IMR-90 (cell line): Measurements from ENCODE around the gene PROCA1. TPM values are rescaled to one million over a fixed set of nuclear protein-coding genes. Genes with fewer than 3 reads are reported as not detected.

Experiments
- ATAC-seq: fragments of 200-7000 bp; cut with Tn5 transposase; 2 replicates; pipeline ENCODE4 v1.9.1; 2020; ENCODE audit warnings: low read depth, mild to moderate bottlenecking, moderate library complexity
- BruUV-seq: library from RNA; stranded (reverse); fragments of 400-500 nt; replicated peaks from 2 replicates; lab custom pipeline; 2021; lab: Mats Ljungman, UMichigan
- CTCF ChIA-PET: fragments of 300-600 bp; formaldehyde crosslinking; extraction: SDS; loops from one replicate; lab custom pipeline; 2021; ENCODE audit warnings: antibody characterized with exemption; lab: Yijun Ruan, JAX
- POLR2A ChIA-PET: fragments of 300-600 bp; sonication (Branson Sonifier 250); formaldehyde crosslinking; loops from one replicate; lab custom pipeline; 2022; ENCODE audit warnings: antibody characterized with exemption; ENCODE audit not compliant: unreplicated experiment; lab: Charles Lee
- DNase-seq: peaks from one replicate; pipeline ENCODE4 v3.0.0; 2013
- H2AFZ ChIP-seq: replicated peaks from 2 replicates; pipeline ENCODE3; 2013; ENCODE audit warnings: low read length, mild to moderate bottlenecking; ENCODE audit not compliant: poor library complexity
- H2AK5ac ChIP-seq: 2 replicates; pipeline ENCODE4 v1.6.1; 2013; ENCODE audit warnings: low read depth, low read length, inconsistent platforms
- H2AK9ac ChIP-seq: replicated peaks from 2 replicates; pipeline ENCODE3; 2013; ENCODE audit warnings: mild to moderate bottlenecking, low read depth, low read length, moderate library complexity; ENCODE audit not compliant: poor library complexity
- H2BK120ac ChIP-seq: 2 replicates; pipeline ENCODE4 v1.6.1; 2013; ENCODE audit warnings: low read depth, low read length, inconsistent platforms
- H2BK15ac ChIP-seq: 3 replicates; pipeline ENCODE4 v1.6.1; 2013; ENCODE audit warnings: low read depth, low read length, inconsistent platforms
- H2BK20ac ChIP-seq: 2 replicates; pipeline ENCODE4 v1.6.1; 2013; ENCODE audit warnings: low read depth, mild to moderate bottlenecking, inconsistent platforms, low read length, moderate library complexity
- H2BK5ac ChIP-seq: 2 replicates; pipeline ENCODE4 v1.6.1; 2013; ENCODE audit warnings: mild to moderate bottlenecking, low read depth, low read length, inconsistent platforms; ENCODE audit not compliant: poor library complexity, severe bottlenecking
- H3K14ac ChIP-seq: replicated peaks from 2 replicates; pipeline ENCODE4 v1.6.1; 2013; ENCODE audit warnings: low read depth, low read length, inconsistent platforms
- H3K18ac ChIP-seq: 2 replicates; pipeline ENCODE4 v1.6.1; 2013; ENCODE audit warnings: low read depth, low read length, control low read depth
- H3K23ac ChIP-seq: 2 replicates; pipeline ENCODE4 v1.6.1; 2013; ENCODE audit warnings: low read depth, low read length, inconsistent platforms
- H3K27ac ChIP-seq: 2 replicates; pipeline ENCODE4 v1.5.1; 2013; ENCODE audit warnings: mild to moderate bottlenecking, control low read depth, low read length; ENCODE audit not compliant: insufficient read depth
- H3K27me3 ChIP-seq: 2 replicates; pipeline ENCODE4 v1.6.1; 2013; ENCODE audit warnings: low read length; ENCODE audit not compliant: control insufficient read depth, insufficient read depth
- H3K36me3 ChIP-seq: 2 replicates; pipeline ENCODE4 v1.6.1; 2013; ENCODE audit warnings: low read length, mixed read lengths; ENCODE audit not compliant: control insufficient read depth, insufficient read depth
- H3K4ac ChIP-seq: 2 replicates; pipeline ENCODE4 v1.6.1; 2013; ENCODE audit warnings: low read depth, low read length, inconsistent platforms
- H3K4me1 ChIP-seq: 2 replicates; pipeline ENCODE4 v1.6.1; 2013; ENCODE audit warnings: low read length, mixed read lengths; ENCODE audit not compliant: control insufficient read depth, insufficient read depth
- H3K4me2 ChIP-seq: 2 replicates; pipeline ENCODE4 v1.6.1; 2013; ENCODE audit warnings: low read depth, mild to moderate bottlenecking, control low read depth, low read length, moderate library complexity
- H3K4me3 ChIP-seq: 2 replicates; pipeline ENCODE4 v1.5.1; 2013; ENCODE audit warnings: low read depth, mild to moderate bottlenecking, control low read depth, low read length, moderate library complexity; ENCODE audit not compliant: insufficient read depth
- H3K56ac ChIP-seq: 2 replicates; pipeline ENCODE4 v1.6.1; 2013; ENCODE audit warnings: low read length, inconsistent platforms; ENCODE audit not compliant: insufficient read depth; ENCODE audit errors: extremely low read depth
- H3K79me1 ChIP-seq, 2 experiments: 2 replicates each; pipeline ENCODE4 v1.6.1; 2013; ENCODE audit warnings: low read length in 2 of 2, inconsistent platforms in 1 of 2, low read depth in 1 of 2
- H3K9ac ChIP-seq: 2 replicates; pipeline ENCODE4 v1.6.1; 2013; ENCODE audit warnings: low read depth, low read length, control low read depth
- H3K9me1 ChIP-seq: 2 replicates; pipeline ENCODE4 v1.6.1; 2013; ENCODE audit warnings: low read length, inconsistent platforms; ENCODE audit not compliant: insufficient read depth
- H3K9me3 ChIP-seq: 2 replicates; pipeline ENCODE4 v1.6.1; 2013; ENCODE audit warnings: low read length; ENCODE audit not compliant: control insufficient read depth, insufficient read depth
- H4K20me1 ChIP-seq: 2 replicates; pipeline ENCODE4 v1.6.1; 2013; ENCODE audit warnings: low read length, inconsistent platforms; ENCODE audit not compliant: insufficient read depth
- H4K5ac ChIP-seq: 2 replicates; pipeline ENCODE4 v1.6.1; 2013; ENCODE audit warnings: mild to moderate bottlenecking, low read depth, low read length, control low read depth
- H4K8ac ChIP-seq, 2 experiments: 2 replicates each; pipeline ENCODE4 v1.6.1; 2013; ENCODE audit warnings: low read depth in 2 of 2, low read length in 2 of 2, control low read depth in 1 of 2, inconsistent platforms in 1 of 2
- H4K91ac ChIP-seq: 2 replicates; pipeline ENCODE4 v1.6.1; 2013; ENCODE audit warnings: low read depth, low read length, inconsistent platforms; ENCODE audit not compliant: insufficient read depth
- CEBPB ChIP-seq: IDR thresholded peaks from 2 replicates; pipeline ENCODE4 v1.6.1; 2012; ENCODE audit warnings: low read depth, low read length, improper control_type of control experiment
- MAFK ChIP-seq: IDR thresholded peaks from 2 replicates; pipeline ENCODE4 v1.6.1; 2012; ENCODE audit warnings: low read depth, low read length, improper control_type of control experiment
- MXI1 ChIP-seq: IDR thresholded peaks from 2 replicates; pipeline ENCODE4 v1.6.1; 2012; ENCODE audit warnings: low read depth, mild to moderate bottlenecking, low read length, moderate library complexity, borderline replicate concordance
- POLR2A ChIP-seq: IDR thresholded peaks from 2 replicates; pipeline ENCODE4 v1.6.1; 2012; ENCODE audit warnings: mild to moderate bottlenecking, low read depth, low read length
- USF2 ChIP-seq: fragments of 150-350 bp; IDR thresholded peaks from 2 replicates; pipeline ENCODE4 v1.6.1; 2017; ENCODE audit warnings: mild to moderate bottlenecking, antibody characterized with exemption, low read length, low read depth
- WGBS, 2 experiments: methylation state at CpG; one replicate each; pipeline versions ENCODE4 v1.1.5 to v1.1.7; 2013; ENCODE audit warnings: missing lambda C conversion rate in 2 of 2; ENCODE audit not compliant: insufficient read length in 1 of 2; ENCODE audit errors: extremely low coverage in 2 of 2; 5-methylcytosine and 5-hydroxymethylcytosine counted together
- dilution Hi-C: fragments of 300-500 bp; cut with HindIII; formaldehyde crosslinking; loops from one replicate; pipeline ENCODE4 v1.14.3; 2018; ENCODE audit warnings: low sequenced_read_pairs; ENCODE audit not compliant: unreplicated experiment
- in situ Hi-C: fragments of 300-500 bp; cut with MboI; formaldehyde crosslinking; loops from 3 replicates; pipeline ENCODE4 v1.14.3; 2019; ENCODE audit warnings: low sequenced_read_pairs, inconsistent platforms, mixed read lengths
- intact Hi-C: fragments of 100-400 bp; cut with micrococcal nuclease; formaldehyde crosslinking; loops from 2 replicates; pipeline ENCODE4 v1.10.0; 2022
- polyA plus RNA-seq, 3 experiments: library from polyadenylated mRNA; depleted of rRNA; stranded (reverse); fragments of >200 nt; gene quantifications; 2 replicates each; pipeline ENCODE4 v1.2.3, GENCODE V29; 2012; ENCODE audit warnings: low replicate concordance in 1 of 3
- total RNA-seq: library from RNA; depleted of rRNA; stranded (reverse); fragments of >200 nt; gene quantifications from 2 replicates; pipeline ENCODE4 v1.2.3, GENCODE V29; 2012
- TF ChIP-seq, protein P1 (sequence below): fragments of 150-350 bp; IDR thresholded peaks from 2 replicates; pipeline ENCODE4 v1.6.1; 2016; ENCODE audit warnings: low read depth, mild to moderate bottlenecking, low read length, moderate library complexity, borderline replicate concordance

Gene PROCA1
- total and polyA plus RNA-seq, 2 of the 4 experiments (the other 2 are of a cell fraction), result 0.36 to 1.7 TPM

DNA sequence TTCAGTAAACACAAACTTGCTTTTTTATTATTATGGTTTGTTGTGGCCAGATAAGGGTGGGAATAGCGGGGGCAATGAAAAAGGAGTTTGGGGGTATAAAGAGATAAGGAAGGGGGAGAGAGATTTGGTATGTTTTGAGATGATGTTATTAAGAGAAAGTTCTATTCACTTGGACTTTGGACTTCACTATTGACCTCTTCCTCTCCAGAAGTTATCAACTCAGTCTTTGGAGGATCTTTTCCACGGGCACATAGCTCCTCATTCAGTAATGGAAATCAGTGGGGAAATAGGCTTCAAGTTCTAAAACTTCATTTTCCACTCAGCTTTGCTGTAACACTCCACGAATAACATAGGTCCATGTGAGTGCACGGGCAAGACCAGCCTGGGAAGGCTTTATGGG, 23.2 kb downstream of the PROCA1 start:
- no peak overlapping the region for H3K4ac ChIP-seq
- ChIA-PET CTCF (interaction anchor here (0.7 kb wide), 1 partner anchor 408 kb away, joined by 4 read pairs; no protein-coding TSS in a partner anchor), POLR2A (no interaction called here)
- DNase-seq (no peak), ATAC-seq (no peak)
- no TSS peak for BruUV-seq
- H3K56ac ChIP-seq, result no peak overlapping the region
- H2BK15ac ChIP-seq, result no peak overlapping the region
- H2BK5ac ChIP-seq, result no peak overlapping the region
- peaks cover 72% of the 10 kb centered on the region for H3K36me3 ChIP-seq
- in situ Hi-C loops, result no loop called here
- H2AK5ac ChIP-seq, result no peak overlapping the region
- no peaks in the 10 kb centered on the region for H3K9me3 ChIP-seq
- no peak overlapping the region for H3K4me3 ChIP-seq
- peaks cover 0 to 17% of the 10 kb centered on the region in 2 experiments; a peak in 2 of 4 replicates for H3K79me1 ChIP-seq
- H4K20me1 ChIP-seq, result no peaks in the 10 kb centered on the region; the same call in 1 of the 2 replicates
- H2BK120ac ChIP-seq, result no peak overlapping the region
- H3K14ac ChIP-seq, result no peak overlapping the region
- H2AFZ ChIP-seq, result no peak overlapping the region
- no peak overlapping the region for H3K18ac ChIP-seq
- H3K4me1 ChIP-seq, result no peaks in the 10 kb centered on the region
- no peaks in the 10 kb centered on the region for H3K27me3 ChIP-seq
- 0 out of 2 replicates have a peak, but pooled peaks cover 3% of the 10 kb centered on the region for H3K9me1 ChIP-seq
- no peak overlapping the region for H2AK9ac ChIP-seq
- no peak overlapping the region for H3K9ac ChIP-seq
- no peak overlapping the region for H2BK20ac ChIP-seq
- intact Hi-C loops, result no loop called here
- no peak for TF ChIP-seq POLR2A
- TF ChIP-seq USF2, result no peak
- no peak for TF ChIP-seq CEBPB
- TF ChIP-seq, protein P1, sequence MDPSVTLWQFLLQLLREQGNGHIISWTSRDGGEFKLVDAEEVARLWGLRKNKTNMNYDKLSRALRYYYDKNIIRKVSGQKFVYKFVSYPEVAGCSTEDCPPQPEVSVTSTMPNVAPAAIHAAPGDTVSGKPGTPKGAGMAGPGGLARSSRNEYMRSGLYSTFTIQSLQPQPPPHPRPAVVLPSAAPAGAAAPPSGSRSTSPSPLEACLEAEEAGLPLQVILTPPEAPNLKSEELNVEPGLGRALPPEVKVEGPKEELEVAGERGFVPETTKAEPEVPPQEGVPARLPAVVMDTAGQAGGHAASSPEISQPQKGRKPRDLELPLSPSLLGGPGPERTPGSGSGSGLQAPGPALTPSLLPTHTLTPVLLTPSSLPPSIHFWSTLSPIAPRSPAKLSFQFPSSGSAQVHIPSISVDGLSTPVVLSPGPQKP, result no peak
- no peak for TF ChIP-seq MAFK
- TF ChIP-seq MXI1, result no peak
- no peak overlapping the region for H4K8ac ChIP-seq
- no peak overlapping the region for H3K4me2 ChIP-seq
- dilution Hi-C loops, result no loop called here
- H3K23ac ChIP-seq, result no peak overlapping the region
- 100% methylated on average over 1 of the region's 4 CpGs; no CpG with 5 or more reads in 1 of the 2 experiments for WGBS, 2 experiments
- no peak overlapping the region for H3K27ac ChIP-seq
- H4K91ac ChIP-seq, result no peak overlapping the region
- no peak overlapping the region for H4K5ac ChIP-seq
